A172 (cell line): Measurements from ENCODE around the gene OR10C1. TPM values are rescaled to one million over a fixed set of nuclear protein-coding genes. Genes with fewer than 3 reads are reported as not detected.
"Not testable (repeated sequence)": the region's sequence is repeated elsewhere in the genome, so short reads cannot be mapped to it uniquely, and the experiment has no call there.

ENCODE experiments used
- DNase-seq: peaks from one replicate; pipeline ENCODE4 v3.0.0-alpha.2; 2015; ENCODE audit warnings: low spot score
- total RNA-seq: library from RNA; depleted of rRNA; stranded (reverse); fragments of >200 nt; shearing (Covaris generic); gene quantifications from 2 replicates; pipeline ENCODE4 v1.2.3, GENCODE V29; 2014; rRNA removed

OR10C1 gene, protein sequence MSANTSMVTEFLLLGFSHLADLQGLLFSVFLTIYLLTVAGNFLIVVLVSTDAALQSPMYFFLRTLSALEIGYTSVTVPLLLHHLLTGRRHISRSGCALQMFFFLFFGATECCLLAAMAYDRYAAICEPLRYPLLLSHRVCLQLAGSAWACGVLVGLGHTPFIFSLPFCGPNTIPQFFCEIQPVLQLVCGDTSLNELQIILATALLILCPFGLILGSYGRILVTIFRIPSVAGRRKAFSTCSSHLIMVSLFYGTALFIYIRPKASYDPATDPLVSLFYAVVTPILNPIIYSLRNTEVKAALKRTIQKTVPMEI
- not detected in 2 replicates for total RNA-seq

DNA sequence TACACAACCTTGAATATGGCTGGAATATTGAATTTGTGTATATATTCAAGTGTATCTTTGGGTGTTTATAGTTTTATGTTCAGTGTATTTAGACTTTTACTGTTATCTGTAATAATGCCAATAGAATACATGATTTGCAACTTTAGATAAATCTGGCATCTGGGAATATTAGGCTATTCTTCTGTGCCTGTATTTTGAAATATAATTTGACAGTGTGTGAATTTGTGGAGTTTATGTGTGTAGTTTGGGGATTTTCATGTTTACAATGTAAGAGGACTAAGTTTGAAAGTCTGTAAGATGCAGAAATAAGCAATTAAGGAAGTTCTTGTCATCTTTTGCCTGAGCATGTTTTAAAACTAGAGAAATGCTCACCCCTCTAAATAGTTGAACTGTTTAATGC, at the start of gene OR10C1:
Gene OR10C1 (plus strand): TSS at position 301 of the 400 bp plus-strand sequence. CDS start 710 bp downstream, outside the sequence.
- no peak for DNase-seq

DNA sequence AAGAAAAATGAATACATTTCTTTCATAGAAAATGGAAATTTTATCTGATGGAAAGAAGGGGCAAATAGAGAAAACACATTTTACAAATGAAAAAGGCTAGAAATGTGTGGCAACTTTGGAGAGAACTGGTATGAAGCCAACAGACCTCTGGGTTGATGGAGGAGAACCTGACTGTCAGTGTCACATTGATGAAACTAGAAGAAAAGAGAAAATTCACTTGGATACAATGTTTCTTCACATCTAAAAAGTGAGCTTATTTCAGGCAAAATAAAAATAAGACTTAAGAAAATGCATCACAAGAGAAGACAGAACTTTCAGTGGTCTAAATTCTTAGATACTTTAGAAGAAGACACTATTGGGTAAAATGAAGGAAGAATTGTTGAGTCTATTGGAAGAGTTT, 43.8 kb upstream of the OR10C1 start, which contains the start of gene OR12D2:
Gene OR12D2 (plus strand): TSS at position 301 of the 400 bp plus-strand sequence. CDS start 1,069 bp downstream, outside the sequence.
- DNase-seq = no peak

DNA sequence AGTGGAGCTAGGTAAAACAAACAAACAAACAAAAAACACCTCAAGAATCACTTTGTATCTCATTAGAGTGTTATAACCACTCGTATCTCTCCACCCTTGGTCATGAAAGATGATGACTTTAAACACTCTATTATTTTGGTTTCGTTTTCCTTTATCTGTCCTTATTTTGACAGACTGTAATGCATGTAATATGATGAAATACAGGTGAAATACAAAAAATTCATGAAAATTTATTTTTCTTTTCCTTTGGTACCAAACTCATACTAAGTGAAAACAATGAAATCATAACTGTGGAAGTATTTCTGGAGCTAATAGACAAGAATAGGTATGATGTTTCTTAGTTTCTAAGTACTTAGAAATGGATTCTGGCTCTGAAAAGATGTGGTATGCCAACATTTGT, 39.6 kb upstream of the OR10C1 start:
- no peak for DNase-seq

DNA sequence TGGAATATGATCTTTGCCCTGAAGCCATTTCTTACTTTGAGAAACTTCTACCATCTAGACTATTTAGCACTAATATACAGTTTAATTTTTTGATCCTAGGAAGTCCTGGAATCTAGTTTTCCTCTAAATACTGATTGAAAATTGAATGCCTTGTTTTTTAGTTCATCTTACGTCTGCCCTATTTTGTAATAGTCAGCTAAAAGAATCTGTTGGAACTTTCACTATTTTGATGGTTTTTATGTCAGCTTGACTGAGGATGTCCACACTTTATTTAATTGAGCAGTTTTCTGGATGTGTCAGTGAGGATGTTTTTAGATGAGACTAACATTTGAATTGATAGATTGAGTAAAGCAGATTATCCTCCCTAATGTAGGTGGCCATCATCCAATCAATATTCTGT, 35.3 kb upstream of the OR10C1 start:
- DNase-seq = no peak

DNA sequence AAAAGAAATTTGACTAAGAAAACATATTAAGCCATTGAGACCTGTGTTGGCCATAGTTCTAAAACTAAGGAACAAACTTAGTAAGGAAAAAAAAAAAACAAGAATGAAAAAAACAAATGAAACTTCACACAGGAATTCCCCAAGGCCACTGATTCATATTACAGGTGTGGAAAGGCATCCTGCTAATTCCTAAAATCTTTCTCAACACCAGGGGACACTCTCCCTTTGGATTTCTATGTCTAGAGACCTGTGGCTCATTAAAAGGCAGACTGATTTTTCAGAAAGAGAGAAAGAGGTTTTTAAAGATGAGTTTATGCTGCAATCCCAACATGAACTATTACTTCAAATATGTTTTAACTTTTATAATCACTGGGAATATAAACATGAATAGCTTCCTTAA, 24.5 kb upstream of the OR10C1 start, which contains the start of gene OR12D1:
Gene OR12D1 (plus strand): TSS at position 341 of the 400 bp plus-strand sequence.
- peak; percentile 24 for DNase-seq

DNA sequence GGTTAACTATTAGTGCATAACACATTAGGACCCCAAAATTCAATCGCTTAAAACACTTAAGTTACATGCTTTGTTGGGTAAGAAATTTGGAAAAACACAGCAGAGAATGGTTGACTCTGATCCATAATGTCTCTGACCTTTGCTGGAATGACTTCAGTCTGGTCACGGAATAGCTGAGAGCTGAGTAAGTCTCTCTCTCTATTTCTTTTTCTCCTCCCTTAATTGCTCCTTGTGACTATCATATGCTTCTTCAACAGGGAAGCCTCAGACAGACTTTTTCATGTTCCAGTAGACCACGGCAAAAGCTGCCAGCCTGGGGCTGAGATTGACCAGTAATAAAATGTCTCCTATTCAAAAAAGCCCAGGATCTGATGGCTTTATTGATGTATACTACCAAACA, 19.6 kb upstream of the OR10C1 start:
- DNase-seq = peak; percentile 11

DNA sequence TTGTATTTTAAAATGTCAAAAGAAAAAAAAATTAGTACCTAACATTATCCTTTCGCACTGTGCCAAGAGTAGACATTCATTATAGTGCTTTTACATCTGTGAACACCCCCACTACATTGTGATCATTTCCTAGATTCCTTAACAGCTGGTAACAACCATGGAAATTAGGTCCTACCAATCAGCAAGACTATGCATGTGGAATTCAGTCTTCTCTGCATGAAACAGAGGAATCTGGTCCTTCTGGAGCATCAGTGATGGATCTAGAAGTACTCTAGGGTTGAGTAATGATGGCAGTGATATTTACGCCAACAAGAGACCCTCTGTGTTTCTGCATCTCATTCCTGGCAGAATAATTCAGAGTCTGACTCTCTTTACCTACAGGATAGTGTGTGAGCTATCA, 14.9 kb upstream of the OR10C1 start:
- no peak for DNase-seq

DNA sequence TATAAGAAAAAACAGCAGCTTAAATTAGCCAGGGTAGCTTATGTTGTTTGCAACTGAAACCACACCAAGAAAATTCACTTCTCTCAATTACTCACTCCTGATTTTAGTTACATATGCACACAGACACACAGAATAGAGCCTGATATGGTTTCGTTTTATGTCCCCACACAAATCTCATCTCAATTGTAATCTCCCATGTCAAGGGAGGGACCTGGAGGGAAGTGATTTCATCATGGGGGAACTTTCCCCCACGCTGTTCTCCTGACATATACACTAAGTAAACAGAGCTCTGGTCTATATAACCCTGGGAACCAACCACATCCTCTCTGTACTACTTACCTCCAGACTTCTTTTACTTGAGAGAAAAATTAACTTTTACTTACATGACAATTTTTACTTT, 14.5 kb upstream of the OR10C1 start:
- no peak for DNase-seq

DNA sequence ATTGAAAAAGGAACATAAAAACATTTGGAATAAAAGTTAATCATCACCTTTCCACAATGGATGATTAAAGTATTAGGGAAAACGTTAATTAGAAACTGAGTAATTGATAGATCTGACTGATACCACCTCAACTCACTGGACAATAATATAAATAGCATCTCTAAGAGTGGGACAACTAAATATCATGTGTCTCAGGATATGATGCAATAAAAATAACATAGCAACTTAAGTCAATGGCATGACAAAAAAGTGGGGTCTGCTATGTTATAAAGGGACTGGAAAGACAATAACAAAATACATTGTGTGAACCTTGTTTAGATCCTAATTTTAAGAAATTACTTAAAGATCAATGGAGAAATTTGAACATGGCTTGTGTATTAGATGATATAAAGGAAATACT, 14.0 kb upstream of the OR10C1 start:
- no peak for DNase-seq

DNA sequence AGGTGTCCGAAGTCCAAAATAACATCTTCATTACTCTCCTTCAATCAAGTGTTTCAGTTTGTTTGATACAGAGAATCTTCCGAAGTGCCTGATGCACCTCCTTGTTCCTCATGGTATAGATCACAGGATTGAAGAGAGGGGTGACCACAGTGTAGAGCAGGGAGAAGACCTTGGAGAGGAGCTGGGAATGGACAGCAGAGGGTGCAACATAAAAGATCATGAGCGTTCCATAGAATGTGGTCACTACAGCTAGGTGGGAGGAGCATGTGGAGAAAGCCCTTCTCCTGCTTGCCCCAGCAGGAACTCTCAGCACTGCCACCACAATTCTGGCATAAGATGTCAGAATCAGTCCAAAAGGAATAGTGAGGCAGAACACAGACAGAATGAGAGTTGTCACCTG, 12.5 kb upstream of the OR10C1 start:
- DNase-seq = no peak

DNA sequence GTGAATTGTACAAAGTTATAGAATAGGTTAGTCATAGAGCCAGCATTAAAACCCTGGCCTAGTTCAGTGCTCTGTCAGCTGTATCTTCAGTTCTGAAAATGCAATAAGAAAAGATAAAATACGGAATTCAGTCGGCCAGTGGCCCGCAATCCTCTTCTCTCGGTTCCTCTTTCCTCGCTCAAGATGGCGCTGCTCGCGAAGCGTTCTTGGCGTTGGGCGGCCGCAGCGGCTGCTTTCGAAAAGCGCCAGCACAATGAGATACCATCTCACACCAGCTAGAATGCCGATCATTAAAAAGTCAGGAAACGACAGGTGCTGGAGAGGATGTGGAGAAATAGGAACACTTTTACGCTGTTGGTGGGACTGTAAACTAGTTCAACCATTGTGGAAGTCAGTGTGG, 2.4 kb upstream of the OR10C1 start:
- DNase-seq = not testable (repeated sequence)

DNA sequence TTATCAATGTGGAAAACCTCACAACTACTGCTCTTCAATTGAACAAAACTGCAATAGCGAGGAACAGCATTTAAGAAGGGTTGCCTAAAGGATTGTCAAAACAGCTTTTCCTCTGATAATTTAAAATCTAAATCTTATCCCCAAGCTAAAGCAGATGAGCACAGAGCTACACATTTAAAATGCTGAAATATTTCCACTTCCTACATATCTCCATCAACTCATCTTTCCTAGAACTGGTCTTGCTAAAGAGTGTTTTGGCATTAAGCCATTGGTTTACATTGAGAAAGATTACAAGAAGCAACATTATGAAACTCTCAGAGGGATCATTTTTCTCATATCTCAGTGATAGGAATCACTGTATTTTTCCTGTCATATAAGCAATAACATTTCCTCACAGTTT, 3.6 kb downstream of the OR10C1 start:
- DNase-seq = no peak

DNA sequence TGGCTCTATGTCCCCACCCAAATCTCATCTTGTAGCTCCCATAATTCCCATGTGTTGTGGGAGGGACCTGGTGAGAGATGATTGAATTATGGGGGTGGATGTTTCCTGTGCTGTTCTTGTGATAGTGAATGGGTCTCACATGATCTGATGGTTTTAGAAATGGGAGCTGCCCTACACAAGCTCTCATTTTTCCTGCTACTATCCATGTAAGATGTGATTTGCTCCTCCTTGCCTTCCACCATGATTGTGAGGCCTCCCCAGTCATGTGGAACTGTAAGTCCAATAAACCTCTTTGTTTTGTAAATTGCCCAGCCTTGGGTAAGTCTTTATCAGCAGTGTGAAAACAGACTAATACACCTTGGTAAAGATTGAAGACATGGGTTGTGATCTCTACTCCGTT, 4.9 kb downstream of the OR10C1 start:
- not testable (repeated sequence) for DNase-seq

DNA sequence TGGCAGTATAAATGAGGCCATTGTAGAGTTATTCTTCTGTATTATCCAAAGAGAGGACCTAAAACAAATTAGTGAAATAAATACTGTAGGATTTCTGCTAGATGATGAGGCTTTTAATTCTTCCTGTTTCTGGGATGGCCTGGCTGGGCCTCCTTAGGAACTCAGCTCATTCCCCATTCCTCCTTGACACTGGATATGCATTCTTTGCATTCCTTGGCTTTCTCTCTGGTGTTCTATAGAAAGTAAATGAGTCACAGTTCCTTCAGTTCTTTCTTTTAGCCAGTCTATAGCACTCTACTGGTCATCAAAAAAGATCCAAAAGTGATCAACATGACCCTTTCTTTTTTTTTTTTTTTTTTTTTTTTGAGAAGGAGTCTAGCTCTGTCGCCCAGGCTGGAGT, 8.6 kb downstream of the OR10C1 start:
- peak; percentile 61 for DNase-seq

DNA sequence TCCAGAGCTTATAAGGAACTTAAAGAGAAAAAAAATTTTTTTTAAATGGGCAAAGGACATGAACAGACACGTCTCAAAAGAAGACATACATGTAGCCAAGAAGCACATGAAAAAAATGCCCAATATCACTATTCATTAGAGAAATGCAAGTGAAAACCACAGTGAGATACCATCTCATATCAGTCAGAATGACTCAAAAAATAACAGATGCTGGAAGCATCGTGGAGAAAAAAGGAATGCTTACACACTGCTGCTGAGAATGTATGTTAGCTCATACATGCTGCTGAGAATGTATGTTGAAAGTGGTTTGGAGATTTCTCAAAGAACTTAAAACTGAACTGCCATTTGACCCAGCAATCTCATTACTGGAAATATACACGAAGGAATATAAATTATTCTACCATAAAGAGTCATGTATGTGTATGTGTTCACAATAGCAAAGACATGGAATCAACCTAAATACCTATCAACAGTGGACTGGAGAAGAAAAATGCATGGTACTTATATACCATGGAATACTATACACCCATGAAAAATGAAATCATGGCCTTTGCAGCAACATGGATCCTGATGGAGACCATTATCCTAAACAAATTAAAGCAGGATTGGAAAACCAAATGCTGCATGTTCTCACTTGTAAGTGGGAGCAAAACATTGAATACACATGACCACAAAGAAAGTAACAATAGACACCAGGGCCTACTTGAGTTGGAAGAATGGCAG, 12.5 kb downstream of the OR10C1 start:
- DNase-seq = peak; percentile 24

DNA sequence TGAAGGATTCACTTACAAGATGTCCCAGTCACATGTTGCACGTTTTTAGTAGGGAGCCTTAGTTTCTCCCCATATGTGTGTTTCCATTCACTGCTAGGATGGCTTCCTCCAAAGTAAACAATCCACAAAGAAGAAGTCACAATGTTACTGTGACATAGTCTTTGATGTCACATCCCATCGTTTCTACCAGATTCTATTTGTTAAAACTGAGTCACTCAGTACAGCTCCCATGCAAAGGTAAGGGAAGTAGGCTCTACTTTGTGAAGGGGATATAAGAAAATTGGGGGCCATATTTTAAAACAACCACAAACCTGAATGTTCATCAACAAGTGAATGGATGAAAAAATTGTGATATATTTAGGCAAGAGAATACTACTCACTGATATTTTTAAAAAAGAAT, 17.9 kb downstream of the OR10C1 start, which contains the start of the genes OR11A1 and OR2H1:
Gene OR11A1 (minus strand): TSS at position 101 of the 400 bp plus-strand sequence. CDS start 29,430 bp downstream, outside the sequence.
Gene OR2H1 (plus strand): TSS at position 185 of the 400 bp plus-strand sequence. CDS start 4,615 bp downstream, outside the sequence.
- no peak for DNase-seq

DNA sequence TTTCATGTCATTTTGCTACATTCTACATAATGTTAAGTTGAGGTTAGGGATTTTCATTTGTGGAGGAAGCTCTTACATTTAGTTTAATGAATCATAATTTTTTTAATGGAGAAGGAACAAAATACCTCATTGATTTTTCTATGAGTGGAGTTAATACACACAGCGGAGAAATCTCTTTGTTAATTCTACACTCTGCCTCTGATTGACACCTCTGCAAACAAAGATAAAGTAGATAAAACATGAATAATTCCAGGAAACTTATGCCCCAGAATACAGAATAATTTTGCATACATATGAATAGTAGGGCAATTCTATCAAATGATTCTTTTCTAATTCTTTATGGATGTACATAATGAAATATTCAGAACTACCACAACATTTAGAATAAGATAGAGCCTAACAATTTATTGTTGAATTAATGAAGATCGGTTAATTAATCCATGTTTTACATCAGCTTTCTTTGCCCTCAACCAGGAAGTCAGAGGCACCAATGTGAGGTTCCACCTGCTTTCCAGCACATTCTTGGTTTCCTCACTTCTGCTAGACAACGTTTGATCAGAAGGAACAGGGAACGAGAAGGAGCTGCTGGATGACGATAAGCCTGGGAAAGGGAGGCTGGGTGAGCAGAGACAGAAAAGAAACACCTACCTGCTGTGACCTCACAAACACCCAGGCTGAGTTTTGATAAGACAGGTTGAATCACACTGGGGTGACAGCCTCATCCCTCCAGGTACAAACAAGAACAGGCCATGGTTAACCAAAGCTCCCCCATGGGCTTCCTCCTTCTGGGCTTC, 22.1 kb downstream of the OR10C1 start:
- no peak for DNase-seq

DNA sequence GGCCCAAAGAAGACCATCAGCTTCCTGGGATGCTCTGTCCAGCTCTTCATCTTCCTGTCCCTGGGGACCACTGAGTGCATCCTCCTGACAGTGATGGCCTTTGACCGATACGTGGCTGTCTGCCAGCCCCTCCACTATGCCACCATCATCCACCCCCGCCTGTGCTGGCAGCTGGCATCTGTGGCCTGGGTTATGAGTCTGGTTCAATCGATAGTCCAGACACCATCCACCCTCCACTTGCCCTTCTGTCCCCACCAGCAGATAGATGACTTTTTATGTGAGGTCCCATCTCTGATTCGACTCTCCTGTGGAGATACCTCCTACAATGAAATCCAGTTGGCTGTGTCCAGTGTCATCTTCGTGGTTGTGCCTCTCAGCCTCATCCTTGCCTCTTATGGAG, 22.9 kb downstream of the OR10C1 start:
- DNase-seq = no peak

DNA sequence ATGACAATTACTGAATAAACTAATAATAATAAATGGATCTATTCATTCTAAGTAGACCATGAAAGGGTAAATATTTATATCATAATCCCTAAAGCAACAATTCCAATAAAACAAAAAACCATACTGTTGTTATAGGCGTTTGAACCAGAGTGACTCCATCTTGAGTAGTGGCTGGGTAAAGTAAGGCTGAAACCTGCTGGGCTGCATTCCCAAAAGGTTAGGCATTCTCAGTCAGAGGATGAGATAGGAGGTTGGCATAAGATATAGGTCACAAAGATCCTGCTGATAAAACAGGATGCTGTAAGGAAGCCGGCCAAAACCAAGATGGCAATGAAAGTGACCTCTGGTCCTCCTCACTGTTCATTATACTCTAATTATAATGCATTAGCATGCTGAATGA, 26.2 kb downstream of the OR10C1 start:
- no peak for DNase-seq

DNA sequence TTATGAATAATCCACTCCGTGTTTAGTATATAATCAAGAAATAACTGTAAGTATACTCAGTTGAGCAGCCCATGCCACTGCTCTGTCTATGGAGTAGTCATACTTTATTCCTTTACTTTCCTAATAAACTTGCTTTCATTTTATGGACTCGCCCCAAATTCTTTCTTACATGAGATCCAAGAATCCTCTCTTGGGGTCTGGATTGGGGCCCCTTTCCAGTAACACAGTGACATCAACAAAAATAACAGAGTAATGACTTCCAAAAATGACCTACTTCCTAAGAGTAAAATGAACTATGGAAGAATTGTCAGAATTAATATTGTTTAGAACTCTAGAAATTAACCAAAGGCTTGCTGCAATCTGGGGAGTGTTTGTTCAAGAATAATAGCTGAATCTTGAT, 26.7 kb downstream of the OR10C1 start:
- no peak for DNase-seq

DNA sequence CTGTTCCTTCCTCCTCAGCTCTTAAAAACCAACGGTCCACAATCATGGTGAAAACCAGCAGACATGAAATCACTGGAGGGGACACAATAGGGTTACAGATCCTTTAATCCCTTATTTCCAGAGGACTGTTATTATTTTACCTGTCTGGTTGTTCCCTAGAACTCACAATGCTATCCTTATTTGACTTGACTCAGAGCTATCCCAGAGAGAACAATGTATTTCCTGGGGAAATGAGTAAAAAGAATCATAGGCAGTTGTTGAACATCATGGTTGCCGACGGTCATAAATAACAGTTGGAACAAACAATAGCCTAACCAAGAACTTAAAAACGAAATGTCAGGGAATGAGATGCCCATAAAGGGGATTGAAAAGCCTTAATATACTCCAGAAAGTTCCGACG, 27.1 kb downstream of the OR10C1 start:
- DNase-seq = no peak

DNA sequence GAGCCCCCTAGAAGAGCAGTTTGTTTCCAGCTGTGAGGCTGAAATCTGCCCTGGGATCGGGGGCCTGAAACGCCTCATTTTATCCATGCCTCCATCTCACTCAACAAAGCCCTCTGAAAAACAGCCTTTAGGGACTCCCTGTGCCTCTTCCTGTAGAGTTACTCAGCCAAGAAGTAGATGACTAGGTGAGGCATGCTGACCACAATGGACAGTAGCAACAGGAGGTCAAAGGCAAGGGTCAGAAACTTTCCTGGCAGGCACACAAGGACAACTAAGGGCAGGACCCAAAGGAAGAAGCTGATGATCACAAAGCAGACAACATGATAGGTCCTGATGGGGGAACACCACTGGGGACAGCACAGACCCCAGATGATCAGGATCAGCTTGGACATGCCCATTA, 35.9 kb downstream of the OR10C1 start:
- no peak for DNase-seq
